ENCODE results near the gene COG5. TPM values are rescaled to one million over a fixed set of nuclear protein-coding genes. Genes with fewer than 3 reads are reported as not detected.

COG5 gene
- total and polyA plus RNA-seq, 9 of the 15 experiments (the other 6 are each of a cell fraction or from before 2014, with no cell fraction given) = 15.3 to 75.1 (median 56.4) TPM

GRCh38 chr7:107563775-107564552 is at the start of gene COG5, which contains the start of gene DUS4L (continued):
- peak; percentile 87 for TF ChIP-seq U2AF1 (optimal IDR thresholded peaks at IDR 0.05; ENCODE audit: low read depth, low read length)
- TF ChIP-seq, protein P1, sequence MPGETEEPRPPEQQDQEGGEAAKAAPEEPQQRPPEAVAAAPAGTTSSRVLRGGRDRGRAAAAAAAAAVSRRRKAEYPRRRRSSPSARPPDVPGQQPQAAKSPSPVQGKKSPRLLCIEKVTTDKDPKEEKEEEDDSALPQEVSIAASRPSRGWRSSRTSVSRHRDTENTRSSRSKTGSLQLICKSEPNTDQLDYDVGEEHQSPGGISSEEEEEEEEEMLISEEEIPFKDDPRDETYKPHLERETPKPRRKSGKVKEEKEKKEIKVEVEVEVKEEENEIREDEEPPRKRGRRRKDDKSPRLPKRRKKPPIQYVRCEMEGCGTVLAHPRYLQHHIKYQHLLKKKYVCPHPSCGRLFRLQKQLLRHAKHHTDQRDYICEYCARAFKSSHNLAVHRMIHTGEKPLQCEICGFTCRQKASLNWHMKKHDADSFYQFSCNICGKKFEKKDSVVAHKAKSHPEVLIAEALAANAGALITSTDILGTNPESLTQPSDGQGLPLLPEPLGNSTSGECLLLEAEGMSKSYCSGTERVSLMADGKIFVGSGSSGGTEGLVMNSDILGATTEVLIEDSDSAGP (CRISPR knock-in tag; IDR thresholded peaks at IDR 0.05) = 0 out of 2 replicates have a peak, but pooled peaks have one; percentile 48
- TF ChIP-seq POLR2AphosphoS5 (IDR thresholded peaks at IDR 0.05; ENCODE audit: control insufficient read depth, insufficient read depth, low read depth, low read length) = peak; percentile 81
- no peak for TF ChIP-seq RFX5 (IDR thresholded peaks at IDR 0.05; ENCODE audit: low read depth, low read length)
- TF ChIP-seq CREB3 (tag; conservative IDR thresholded peaks at IDR 0.05; ENCODE audit: low read depth) = no peak
- TF ChIP-seq KDM5B (IDR thresholded peaks at IDR 0.05; ENCODE audit: insufficient replicate concordance, low read depth, low read length) = peak; percentile 96
- 0 out of 2 replicates have a peak, but pooled peaks have one; percentile 61 for TF ChIP-seq NFRKB (IDR thresholded peaks at IDR 0.05; ENCODE audit: low read depth)
- no peak for TF ChIP-seq DMBX1 (CRISPR knock-in tag; IDR thresholded peaks at IDR 0.05; ENCODE audit: borderline replicate concordance)
- TF ChIP-seq ERF (CRISPR knock-in tag; IDR thresholded peaks at IDR 0.05) = no peak; the same call in none of the 2 replicates
- TF ChIP-seq LEF1 (IDR thresholded peaks at IDR 0.05) = peak; percentile 19; the same call in 1 of the 2 replicates
- TF ChIP-seq SNIP1 (IDR thresholded peaks at IDR 0.05; ENCODE audit: low read depth) = no peak
- peak; percentile 13 for TF ChIP-seq ZFP36 (IDR thresholded peaks at IDR 0.05; ENCODE audit: low read depth, low read length, partially characterized antibody)
- no peak for TF ChIP-seq ZNF77 (CRISPR knock-in tag; IDR thresholded peaks at IDR 0.05)
- TF ChIP-seq ID3 (CRISPR knock-in tag; IDR thresholded peaks at IDR 0.05) = no peak
- peak; percentile 75 for TF ChIP-seq ID3 (tag; IDR thresholded peaks at IDR 0.05)
- 0 out of 2 replicates have a peak, but pooled peaks have one; percentile 54 for TF ChIP-seq KLF1 (tag; IDR thresholded peaks at IDR 0.05)
- peak; percentile 96 for TF ChIP-seq ETS1 (conservative IDR thresholded peaks at IDR 0.05; ENCODE audit: control insufficient read depth, low read depth, low read length)
- no peak; the same call in 1 of the 2 replicates for TF ChIP-seq GABPB1 (CRISPR knock-in tag; IDR thresholded peaks at IDR 0.05)
- TF ChIP-seq DNMT1 (IDR thresholded peaks at IDR 0.05) = no peak
- TF ChIP-seq SRSF3 (IDR thresholded peaks at IDR 0.05; ENCODE audit: insufficient read depth, low read length) = 0 out of 2 replicates have a peak, but pooled peaks have one; percentile 22
- no peak for TF ChIP-seq HDAC8 (tag; IDR thresholded peaks at IDR 0.05)
